ENCODE results near the gene ELF5.

Gene ELF5

GRCh38 chr11:34449013-34449412, 64.6 kb downstream of the ELF5 start:
- FAIRE-seq (peak; percentile 56), DNase-seq (ENCODE audit: insufficient read length, low spot score) (no peak)

GRCh38 chr11:34448223-34448994, 65.2 kb downstream of the ELF5 start:
- TF ChIP-seq POU2F2 (IDR thresholded peaks at IDR 0.05; ENCODE audit: low read depth, low read length) (no peak), POLR2AphosphoS5 (IDR thresholded peaks at IDR 0.05; ENCODE audit: low read depth, low read length) (no peak), SPI1 (IDR thresholded peaks at IDR 0.05; ENCODE audit: low read depth, low read length) (no peak), TAF1 (IDR thresholded peaks at IDR 0.05; ENCODE audit: low read depth, low read length) (no peak), PAX5 (IDR thresholded peaks at IDR 0.05; ENCODE audit: insufficient read depth, low read length, severe bottlenecking) (no peak), POLR2A (IDR thresholded peaks at IDR 0.05; ENCODE audit: low read depth, low read length) (no peak)
- DNase-seq (ENCODE audit: insufficient read length, low spot score) (no peak), FAIRE-seq (no peak)

More at GRCh38 chr11:34449013-34449412, 64.6 kb downstream of the ELF5 start:
- TF ChIP-seq PAX5 (IDR thresholded peaks at IDR 0.05; ENCODE audit: insufficient read depth, low read length, severe bottlenecking): no peak
- TF ChIP-seq TAF1 (IDR thresholded peaks at IDR 0.05; ENCODE audit: low read depth, low read length): no peak
- TF ChIP-seq POLR2AphosphoS5 (IDR thresholded peaks at IDR 0.05; ENCODE audit: low read depth, low read length): no peak
- no peak for TF ChIP-seq POLR2A (IDR thresholded peaks at IDR 0.05; ENCODE audit: low read depth, low read length)
- TF ChIP-seq SPI1 (IDR thresholded peaks at IDR 0.05; ENCODE audit: low read depth, low read length): no peak
- TF ChIP-seq POU2F2 (IDR thresholded peaks at IDR 0.05; ENCODE audit: low read depth, low read length): no peak

GRCh38 chr11:34447044-34447443, 66.5 kb downstream of the ELF5 start:
- TF ChIP-seq POU2F2 (IDR thresholded peaks at IDR 0.05; ENCODE audit: low read depth, low read length) (no peak), PAX5 (IDR thresholded peaks at IDR 0.05; ENCODE audit: insufficient read depth, low read length, severe bottlenecking) (no peak), POLR2AphosphoS5 (IDR thresholded peaks at IDR 0.05; ENCODE audit: low read depth, low read length) (no peak), POLR2A (IDR thresholded peaks at IDR 0.05; ENCODE audit: low read depth, low read length) (no peak), SPI1 (IDR thresholded peaks at IDR 0.05; ENCODE audit: low read depth, low read length) (no peak), TAF1 (IDR thresholded peaks at IDR 0.05; ENCODE audit: low read depth, low read length) (no peak)
- DNase-seq (ENCODE audit: insufficient read length, low spot score) (no peak), FAIRE-seq (no peak)

GRCh38 chr11:34446386-34446785, 67.2 kb downstream of the ELF5 start:
- DNase-seq (ENCODE audit: insufficient read length, low spot score) (no peak), FAIRE-seq (no peak)
- no peak for TF ChIP-seq POU2F2 (IDR thresholded peaks at IDR 0.05; ENCODE audit: low read depth, low read length)
- TF ChIP-seq SPI1 (IDR thresholded peaks at IDR 0.05; ENCODE audit: low read depth, low read length): no peak
- no peak for TF ChIP-seq POLR2AphosphoS5 (IDR thresholded peaks at IDR 0.05; ENCODE audit: low read depth, low read length)
- no peak for TF ChIP-seq TAF1 (IDR thresholded peaks at IDR 0.05; ENCODE audit: low read depth, low read length)
- no peak for TF ChIP-seq POLR2A (IDR thresholded peaks at IDR 0.05; ENCODE audit: low read depth, low read length)
- no peak for TF ChIP-seq PAX5 (IDR thresholded peaks at IDR 0.05; ENCODE audit: insufficient read depth, low read length, severe bottlenecking)

- no peak for DNase-seq (ENCODE audit: insufficient read length, low spot score)
- TF ChIP-seq POLR2A (IDR thresholded peaks at IDR 0.05; ENCODE audit: low read depth, low read length) (no peak), POU2F2 (IDR thresholded peaks at IDR 0.05; ENCODE audit: low read depth, low read length) (no peak), SPI1 (IDR thresholded peaks at IDR 0.05; ENCODE audit: low read depth, low read length) (no peak), POLR2AphosphoS5 (IDR thresholded peaks at IDR 0.05; ENCODE audit: low read depth, low read length) (no peak), PAX5 (IDR thresholded peaks at IDR 0.05; ENCODE audit: insufficient read depth, low read length, severe bottlenecking) (no peak), TAF1 (IDR thresholded peaks at IDR 0.05; ENCODE audit: low read depth, low read length) (no peak)
- no peak for FAIRE-seq
These were observed 67.6 kb downstream of the ELF5 start for GRCh38 chr11:34445956-34446355.

- no peak for DNase-seq (ENCODE audit: insufficient read length, low spot score)
- FAIRE-seq: no peak
- TF ChIP-seq SPI1 (IDR thresholded peaks at IDR 0.05; ENCODE audit: low read depth, low read length): no peak
- TF ChIP-seq TAF1 (IDR thresholded peaks at IDR 0.05; ENCODE audit: low read depth, low read length): no peak
These were observed 69.2 kb downstream of the ELF5 start for GRCh38 chr11:34444428-34444827.

- TF ChIP-seq TAF1 (IDR thresholded peaks at IDR 0.05; ENCODE audit: low read depth, low read length) (no peak), PAX5 (IDR thresholded peaks at IDR 0.05; ENCODE audit: insufficient read depth, low read length, severe bottlenecking) (no peak), POLR2AphosphoS5 (IDR thresholded peaks at IDR 0.05; ENCODE audit: low read depth, low read length) (no peak), SPI1 (IDR thresholded peaks at IDR 0.05; ENCODE audit: low read depth, low read length) (no peak), POU2F2 (IDR thresholded peaks at IDR 0.05; ENCODE audit: low read depth, low read length) (no peak), POLR2A (IDR thresholded peaks at IDR 0.05; ENCODE audit: low read depth, low read length) (no peak)
- FAIRE-seq: no peak
- no peak for DNase-seq (ENCODE audit: insufficient read length, low spot score)
These were observed 70.5 kb downstream of the ELF5 start for GRCh38 chr11:34443136-34443535.

- DNase-seq (ENCODE audit: insufficient read length, low spot score): no peak
- no peak for FAIRE-seq
- no peak for TF ChIP-seq TAF1 (IDR thresholded peaks at IDR 0.05; ENCODE audit: low read depth, low read length)
- no peak for TF ChIP-seq POU2F2 (IDR thresholded peaks at IDR 0.05; ENCODE audit: low read depth, low read length)
- TF ChIP-seq POLR2AphosphoS5 (IDR thresholded peaks at IDR 0.05; ENCODE audit: low read depth, low read length): no peak
- no peak for TF ChIP-seq POLR2A (IDR thresholded peaks at IDR 0.05; ENCODE audit: low read depth, low read length)
- TF ChIP-seq PAX5 (IDR thresholded peaks at IDR 0.05; ENCODE audit: insufficient read depth, low read length, severe bottlenecking): no peak
- TF ChIP-seq SPI1 (IDR thresholded peaks at IDR 0.05; ENCODE audit: low read depth, low read length): no peak
These were observed 71.8 kb downstream of the ELF5 start for GRCh38 chr11:34441814-34442213.

- TF ChIP-seq TAF1 (IDR thresholded peaks at IDR 0.05; ENCODE audit: low read depth, low read length) (no peak), PAX5 (IDR thresholded peaks at IDR 0.05; ENCODE audit: insufficient read depth, low read length, severe bottlenecking) (no peak), SPI1 (IDR thresholded peaks at IDR 0.05; ENCODE audit: low read depth, low read length) (no peak), POLR2A (IDR thresholded peaks at IDR 0.05; ENCODE audit: low read depth, low read length) (no peak), POLR2AphosphoS5 (IDR thresholded peaks at IDR 0.05; ENCODE audit: low read depth, low read length) (no peak), POU2F2 (IDR thresholded peaks at IDR 0.05; ENCODE audit: low read depth, low read length) (no peak)
- DNase-seq (ENCODE audit: insufficient read length, low spot score): no peak
- FAIRE-seq: no peak
These were observed 73.9 kb downstream of the ELF5 start for GRCh38 chr11:34439610-34440198.

Data from GM12891 (cell line).